Breast epithelium (tissue), 4 donors: ENCODE results near the gene EEPD1. TPM values are rescaled to one million over a fixed set of nuclear protein-coding genes. Genes with fewer than 3 reads are reported as not detected.

Source experiments
- DNase-seq, 2 donors: peaks; one replicate each; pipeline ENCODE4 v3.0.0-alpha.2; 2019; ENCODE audit warnings: low spot score in 2 of 2
- H3K27ac ChIP-seq, 2 donors: fragments of 200-600 bp; sonication (generic) in 1 of 2; one replicate each; pipeline ENCODE4 v1.5.1; 2016 to 2019; ENCODE audit warnings: mild to moderate bottlenecking in 1 of 2
- H3K27me3 ChIP-seq, 2 donors: fragments of 200-600 bp; sonication (generic) in 1 of 2; one replicate each; pipeline versions ENCODE4 v1.5.1 to v1.6.0; 2017 to 2019; ENCODE audit warnings: control low read depth in 1 of 2, mild to moderate bottlenecking in 1 of 2
- H3K36me3 ChIP-seq: fragments of 200-600 bp; one replicate; pipeline ENCODE4 v1.5.1; 2019
- H3K4me1 ChIP-seq, 2 donors: fragments of 200-600 bp; sonication (generic); one replicate each; pipeline ENCODE4 v1.5.1; 2016 to 2019; ENCODE audit warnings: control low read depth in 1 of 2
- H3K4me3 ChIP-seq, 3 donors: fragments of 200-600 bp; sonication (generic); 1 replicate in 2 of 3; 2 replicates in 1 of 3; pipeline ENCODE4 v1.5.1; 2016 to 2019; ENCODE audit warnings: mild to moderate bottlenecking in 3 of 3, moderate library complexity in 2 of 3
- H3K9me3 ChIP-seq, 2 donors: fragments of 200-600 bp; sonication (generic) in 1 of 2; one replicate each; pipeline ENCODE4 v1.5.1; 2016 to 2019; ENCODE audit warnings: control low read depth in 1 of 2
- POLR2A ChIP-seq: fragments of 450-650 bp; IDR thresholded peaks from one replicate; pipeline ENCODE4 v1.6.1; 2016; ENCODE audit warnings: antibody characterized with exemption, mild to moderate bottlenecking, moderate library complexity
- POLR2AphosphoS5 ChIP-seq, 3 donors: sonication (generic); formaldehyde crosslinking; IDR thresholded peaks; one replicate each; pipeline ENCODE4 v1.6.1; 2017; ENCODE audit warnings: antibody characterized with exemption in 3 of 3
- intact Hi-C: fragments of 100-400 bp; cut with DNase I; formaldehyde crosslinking; loops from one replicate; pipeline ENCODE4 v1.15.1; 2023; ENCODE audit warnings: low total_unique reads
- total RNA-seq, 3 donors: library from RNA; depleted of rRNA; stranded (reverse); fragments of >200 nt; gene quantifications; one replicate each; pipeline ENCODE4 v1.1.0, GENCODE V29; 2016
- TF ChIP-seq, protein P1 (sequence below), 3 donors: fragments of 450-650 bp; IDR thresholded peaks; one replicate each; pipeline ENCODE4 v1.5.1; 2016 to 2017; ENCODE audit warnings: antibody characterized with exemption in 3 of 3, mild to moderate bottlenecking in 3 of 3, moderate library complexity in 3 of 3

Gene EEPD1
- total RNA-seq, 3 donors from 2014 or later = 6.4 to 32.5 (median 10.5) TPM

DNA sequence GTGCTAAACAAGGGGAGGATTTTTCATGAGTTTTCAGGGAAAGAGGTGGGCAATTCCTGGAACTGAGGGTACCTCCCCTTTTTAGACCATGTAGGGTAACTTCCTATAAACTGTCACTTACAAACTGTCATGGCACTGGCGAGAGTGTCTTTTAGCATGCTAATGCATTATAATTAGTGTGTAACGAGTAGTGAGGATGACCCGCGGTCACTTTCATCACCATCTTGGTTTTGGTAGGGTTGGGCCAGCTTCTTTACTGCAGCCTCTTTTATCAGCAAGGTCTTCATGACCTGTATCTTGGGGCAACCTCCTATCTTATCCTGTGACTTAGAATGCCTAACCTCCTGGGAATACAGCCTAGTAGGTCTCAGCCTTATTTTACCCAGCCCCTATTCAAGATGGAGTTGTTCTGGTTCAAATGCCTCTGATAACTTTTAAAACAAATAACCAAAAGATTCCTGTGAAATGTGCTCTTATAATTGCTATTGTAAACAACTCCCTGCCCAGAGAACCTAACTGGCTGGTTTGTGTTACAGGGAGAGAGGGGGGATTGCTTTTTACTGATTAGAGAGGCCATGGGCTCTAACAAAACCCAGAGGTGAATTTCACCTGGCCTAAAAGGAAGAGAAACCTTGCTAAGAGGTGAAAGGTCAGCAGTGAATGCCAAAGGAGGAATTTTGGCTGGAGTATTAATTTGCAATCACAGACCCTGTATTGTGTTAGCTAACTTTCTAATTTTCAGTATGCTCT, 64.3 kb downstream of the EEPD1 start:
- no peaks in the 10 kb centered on the region for H3K4me1 ChIP-seq
- intact Hi-C loops = no loop called here
- H3K27ac ChIP-seq = no peak overlapping the region

DNA sequence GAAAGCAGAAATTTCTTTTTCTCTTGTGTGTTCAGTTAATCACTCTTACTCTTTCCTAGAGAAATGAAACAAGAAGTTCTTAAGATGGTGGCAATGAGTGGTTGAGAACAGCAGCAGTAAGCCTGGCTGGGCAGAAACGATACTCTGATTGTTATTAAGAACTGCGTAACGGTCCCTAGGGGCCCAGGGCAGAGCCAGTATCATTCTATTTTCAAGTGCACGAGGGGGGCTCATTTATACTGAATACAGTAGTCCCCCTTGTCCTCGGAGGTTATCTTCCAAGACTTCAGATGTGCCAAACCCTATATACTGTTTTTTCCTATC, 64.9 kb downstream of the EEPD1 start:
- TF ChIP-seq, protein P1, sequence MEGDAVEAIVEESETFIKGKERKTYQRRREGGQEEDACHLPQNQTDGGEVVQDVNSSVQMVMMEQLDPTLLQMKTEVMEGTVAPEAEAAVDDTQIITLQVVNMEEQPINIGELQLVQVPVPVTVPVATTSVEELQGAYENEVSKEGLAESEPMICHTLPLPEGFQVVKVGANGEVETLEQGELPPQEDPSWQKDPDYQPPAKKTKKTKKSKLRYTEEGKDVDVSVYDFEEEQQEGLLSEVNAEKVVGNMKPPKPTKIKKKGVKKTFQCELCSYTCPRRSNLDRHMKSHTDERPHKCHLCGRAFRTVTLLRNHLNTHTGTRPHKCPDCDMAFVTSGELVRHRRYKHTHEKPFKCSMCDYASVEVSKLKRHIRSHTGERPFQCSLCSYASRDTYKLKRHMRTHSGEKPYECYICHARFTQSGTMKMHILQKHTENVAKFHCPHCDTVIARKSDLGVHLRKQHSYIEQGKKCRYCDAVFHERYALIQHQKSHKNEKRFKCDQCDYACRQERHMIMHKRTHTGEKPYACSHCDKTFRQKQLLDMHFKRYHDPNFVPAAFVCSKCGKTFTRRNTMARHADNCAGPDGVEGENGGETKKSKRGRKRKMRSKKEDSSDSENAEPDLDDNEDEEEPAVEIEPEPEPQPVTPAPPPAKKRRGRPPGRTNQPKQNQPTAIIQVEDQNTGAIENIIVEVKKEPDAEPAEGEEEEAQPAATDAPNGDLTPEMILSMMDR (IDR thresholded peaks at IDR 0.05) = no peak
- TF ChIP-seq POLR2A = no peak
- TF ChIP-seq POLR2AphosphoS5 (IDR thresholded peaks at IDR 0.05) = no peak

More for the DNA sequence above, 64.3 kb downstream of the EEPD1 start:
- no peak for DNase-seq
- no peaks in the 10 kb centered on the region for H3K9me3 ChIP-seq
- H3K4me3 ChIP-seq = no peak overlapping the region
- H3K36me3 ChIP-seq = no peaks in the 10 kb centered on the region
- TF ChIP-seq POLR2A (no peak), POLR2AphosphoS5 (IDR thresholded peaks at IDR 0.05) (no peak)
- TF ChIP-seq, protein P1 (IDR thresholded peaks at IDR 0.05) = no peak
- H3K27me3 ChIP-seq = no peaks in the 10 kb centered on the region

DNA sequence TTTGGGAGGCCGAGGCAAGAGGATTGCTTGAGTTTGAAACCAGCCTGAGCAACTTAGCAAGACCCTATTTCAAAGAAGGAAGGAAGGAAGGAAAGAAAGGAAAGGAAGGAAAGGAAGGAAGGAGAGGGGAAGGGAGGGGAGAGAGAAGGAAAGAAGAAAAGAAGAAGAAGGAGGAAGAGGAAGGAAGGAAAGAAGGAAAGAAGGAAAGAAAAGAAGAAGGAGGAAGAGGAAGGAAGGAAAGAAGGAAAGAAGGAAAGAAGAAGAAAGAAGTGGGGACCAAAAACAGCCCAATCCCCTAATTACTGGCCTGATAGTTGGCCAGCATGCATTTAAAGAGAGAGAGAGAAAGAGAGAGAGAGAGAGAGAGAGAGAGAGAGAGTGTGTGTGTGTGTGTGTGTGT, 66.4 kb downstream of the EEPD1 start:
- Histone ChIP-seq H3K9me3 (no peaks in the 10 kb centered on the region), H3K27me3 (no peaks in the 10 kb centered on the region), H3K36me3 (no peaks in the 10 kb centered on the region), H3K4me3 (no peak overlapping the region), H3K4me1 (no peaks in the 10 kb centered on the region), H3K27ac (no peak overlapping the region)
- DNase-seq = no peak
- TF ChIP-seq, protein P1 (IDR thresholded peaks at IDR 0.05) = no peak
- TF ChIP-seq POLR2AphosphoS5 (IDR thresholded peaks at IDR 0.05) = no peak
- TF ChIP-seq POLR2A = no peak
- intact Hi-C loops = no loop called here

More for the DNA sequence above, 64.9 kb downstream of the EEPD1 start:
- intact Hi-C loops = no loop called here
- DNase-seq = no peak
- Histone ChIP-seq H3K4me1 (no peaks in the 10 kb centered on the region), H3K9me3 (no peaks in the 10 kb centered on the region), H3K27ac (no peak overlapping the region), H3K27me3 (no peaks in the 10 kb centered on the region), H3K36me3 (no peaks in the 10 kb centered on the region), H3K4me3 (no peak overlapping the region)

DNA sequence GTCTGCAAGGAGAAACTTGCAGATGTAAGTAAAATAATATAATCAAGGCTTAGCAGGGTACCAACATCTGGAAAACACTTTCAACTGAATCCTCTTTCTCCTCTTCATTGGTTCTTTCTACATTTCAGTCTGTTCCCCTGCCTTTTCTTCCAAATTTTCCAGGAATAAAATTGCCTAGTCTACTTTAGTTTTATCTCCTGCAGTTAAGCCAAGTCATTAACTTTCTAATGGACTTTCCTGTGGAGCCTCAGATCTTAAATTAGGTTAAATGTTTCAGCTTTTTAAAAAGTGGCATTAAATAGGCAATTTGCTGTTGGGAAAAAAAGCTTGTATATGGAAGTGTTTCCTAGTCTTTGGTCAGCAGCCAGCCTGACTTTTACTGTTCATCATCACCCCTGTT, 70.8 kb downstream of the EEPD1 start:
- H3K27me3 ChIP-seq = no peaks in the 10 kb centered on the region
- H3K36me3 ChIP-seq = no peaks in the 10 kb centered on the region
- H3K4me3 ChIP-seq = no peak overlapping the region
- peaks cover 0 to 4% of the 10 kb centered on the region in 2 donors for H3K4me1 ChIP-seq
- H3K27ac ChIP-seq = no peak overlapping the region
- intact Hi-C loops = no loop called here
- TF ChIP-seq POLR2A = no peak
- TF ChIP-seq POLR2AphosphoS5 (IDR thresholded peaks at IDR 0.05) = no peak
- TF ChIP-seq, protein P1 (IDR thresholded peaks at IDR 0.05) = no peak
- no peaks in the 10 kb centered on the region for H3K9me3 ChIP-seq
- DNase-seq = no peak

DNA sequence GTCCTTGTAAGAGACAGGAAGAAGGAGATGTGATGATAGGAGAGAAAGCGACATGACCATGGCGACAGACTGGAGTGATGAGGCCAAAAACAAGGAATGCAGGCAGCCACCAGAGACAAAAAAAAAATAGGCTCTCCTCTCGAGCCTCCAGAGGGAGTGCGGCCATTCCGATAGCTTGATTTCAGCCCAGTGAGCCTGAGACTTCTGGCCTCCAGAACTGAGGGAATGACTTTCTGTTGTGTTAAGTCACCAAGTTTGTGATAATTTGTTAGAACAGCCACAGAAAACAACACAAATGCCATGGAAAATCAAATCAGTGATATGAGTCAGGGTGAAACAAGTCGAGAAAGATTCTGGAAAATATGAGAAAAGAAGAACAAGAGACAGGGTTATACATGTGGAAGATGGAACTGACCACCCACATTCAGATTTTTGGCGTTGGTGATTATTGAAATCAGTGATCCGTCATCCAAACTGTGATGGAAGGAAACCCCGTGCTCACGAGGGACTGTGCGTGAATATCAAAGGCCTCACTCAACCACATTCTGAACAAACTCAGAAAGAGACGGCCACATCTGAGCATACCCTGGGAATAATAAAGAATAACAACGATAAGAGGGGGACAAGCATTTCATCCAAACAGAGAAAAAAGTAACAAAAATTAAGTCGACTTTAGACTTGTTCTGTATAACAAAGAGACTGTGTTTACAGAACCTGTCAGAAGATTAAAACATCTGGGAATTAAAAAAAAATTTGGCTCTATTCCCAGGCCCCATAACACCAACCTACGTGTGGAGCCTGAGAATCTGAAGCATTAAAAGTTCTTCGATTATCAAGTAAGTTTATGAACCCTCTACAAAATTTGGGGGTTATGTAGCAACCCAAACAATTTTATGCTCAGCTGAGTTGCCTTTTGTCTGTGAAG, 72.1 kb downstream of the EEPD1 start:
- no peaks in the 10 kb centered on the region for H3K27me3 ChIP-seq
- no peaks in the 10 kb centered on the region for H3K36me3 ChIP-seq
- peaks cover 0 to 4% of the 10 kb centered on the region in 2 donors for H3K4me1 ChIP-seq
- DNase-seq = no peak
- no peak overlapping the region for H3K4me3 ChIP-seq
- intact Hi-C loops = no loop called here
- peak overlapping the region in 1 of 2 donors; percentile 38 for H3K27ac ChIP-seq
- H3K9me3 ChIP-seq = no peaks in the 10 kb centered on the region
- TF ChIP-seq, protein P1 (IDR thresholded peaks at IDR 0.05) = no peak
- no peak for TF ChIP-seq POLR2A
- no peak for TF ChIP-seq POLR2AphosphoS5 (IDR thresholded peaks at IDR 0.05)
